LNCAP (cell line): ENCODE data around the gene ASB15.

ENCODE experiments used
- TF ChIP-seq, protein P1 (sequence below): fragments of 450-650 bp; IDR thresholded peaks from 2 replicates; pipeline ENCODE4 v1.5.1; 2017; ENCODE audit warnings: mild to moderate bottlenecking

Gene ASB15

DNA sequence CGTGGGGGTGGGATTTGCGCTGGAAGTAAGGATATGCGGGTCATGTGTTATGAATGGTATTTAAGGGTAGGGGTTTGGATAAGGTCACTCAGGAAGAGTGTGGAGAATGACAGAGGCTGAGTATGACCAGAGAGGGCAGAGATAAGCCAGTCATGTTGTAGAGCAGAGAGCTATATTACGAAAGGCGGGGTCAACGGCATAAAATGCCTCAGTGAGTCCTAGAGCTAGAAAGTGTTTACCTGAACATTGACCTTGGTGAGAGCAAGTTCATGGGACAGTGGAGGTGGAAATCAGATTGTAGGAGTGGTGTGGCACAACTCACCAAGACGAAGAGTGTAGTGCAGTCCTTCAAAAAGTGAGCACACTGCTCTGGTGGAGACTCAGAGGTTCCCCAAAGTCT is 67.9 kb downstream of the ASB15 start:
- TF ChIP-seq, protein P1, sequence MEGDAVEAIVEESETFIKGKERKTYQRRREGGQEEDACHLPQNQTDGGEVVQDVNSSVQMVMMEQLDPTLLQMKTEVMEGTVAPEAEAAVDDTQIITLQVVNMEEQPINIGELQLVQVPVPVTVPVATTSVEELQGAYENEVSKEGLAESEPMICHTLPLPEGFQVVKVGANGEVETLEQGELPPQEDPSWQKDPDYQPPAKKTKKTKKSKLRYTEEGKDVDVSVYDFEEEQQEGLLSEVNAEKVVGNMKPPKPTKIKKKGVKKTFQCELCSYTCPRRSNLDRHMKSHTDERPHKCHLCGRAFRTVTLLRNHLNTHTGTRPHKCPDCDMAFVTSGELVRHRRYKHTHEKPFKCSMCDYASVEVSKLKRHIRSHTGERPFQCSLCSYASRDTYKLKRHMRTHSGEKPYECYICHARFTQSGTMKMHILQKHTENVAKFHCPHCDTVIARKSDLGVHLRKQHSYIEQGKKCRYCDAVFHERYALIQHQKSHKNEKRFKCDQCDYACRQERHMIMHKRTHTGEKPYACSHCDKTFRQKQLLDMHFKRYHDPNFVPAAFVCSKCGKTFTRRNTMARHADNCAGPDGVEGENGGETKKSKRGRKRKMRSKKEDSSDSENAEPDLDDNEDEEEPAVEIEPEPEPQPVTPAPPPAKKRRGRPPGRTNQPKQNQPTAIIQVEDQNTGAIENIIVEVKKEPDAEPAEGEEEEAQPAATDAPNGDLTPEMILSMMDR = no peak

DNA sequence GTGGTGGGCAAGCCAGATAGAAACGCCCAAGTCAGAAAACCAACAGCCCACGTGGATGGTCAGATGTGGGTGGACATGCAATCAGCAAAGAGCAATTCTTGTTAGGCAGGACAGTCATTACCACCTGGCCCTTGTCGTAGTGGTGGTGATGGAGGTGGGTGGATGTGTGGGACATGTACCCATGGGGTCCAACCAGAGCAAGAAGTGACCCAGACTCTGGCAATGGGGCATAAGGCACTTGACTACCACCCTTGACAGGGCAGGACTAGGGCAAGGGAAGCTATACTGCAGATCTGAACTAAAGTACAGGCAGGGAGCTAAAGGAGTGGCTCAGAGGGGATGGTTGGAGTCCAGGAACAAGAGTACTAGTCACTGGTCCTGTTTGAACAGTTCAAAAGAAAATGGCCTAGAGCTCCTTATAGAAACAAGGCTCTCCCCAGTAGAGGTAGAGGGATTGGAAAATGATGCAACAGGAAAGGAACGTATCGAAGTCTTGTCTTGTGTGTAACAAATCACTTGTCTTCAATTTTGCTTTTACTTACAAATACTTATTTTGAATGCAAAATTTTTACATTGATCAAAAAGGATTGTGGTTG is 71.6 kb downstream of the ASB15 start:
- TF ChIP-seq, protein P1 = no peak

DNA sequence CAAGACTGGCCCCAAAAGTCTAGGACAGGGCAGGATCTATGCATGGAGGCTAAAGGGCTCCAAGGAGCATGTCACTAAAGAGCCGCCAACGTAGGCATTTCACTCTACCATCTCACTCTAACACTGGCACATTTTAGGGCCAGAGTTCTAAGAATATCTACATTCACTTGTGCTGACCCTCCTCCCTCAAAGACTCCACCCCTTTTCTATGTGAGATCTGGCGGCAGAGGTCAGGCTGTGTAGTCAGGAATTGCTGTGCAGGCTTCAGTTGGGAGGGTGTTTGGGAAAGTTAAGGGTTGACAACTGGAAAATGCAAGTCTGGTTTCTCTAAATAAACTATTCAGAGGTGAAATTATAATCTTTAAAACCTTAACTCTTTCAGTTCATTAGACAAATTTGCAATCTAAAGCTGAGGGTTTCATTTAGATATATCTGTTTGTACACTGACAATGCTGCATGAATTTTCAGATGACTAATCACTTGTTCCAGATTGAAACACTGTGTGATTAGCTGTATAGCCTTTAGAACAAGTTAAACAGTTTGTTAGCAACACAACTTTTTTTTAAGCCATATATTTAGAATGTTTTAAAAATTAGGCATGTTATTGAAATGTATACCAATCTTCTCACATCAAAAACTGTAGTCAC is 72.3 kb downstream of the ASB15 start:
- TF ChIP-seq, protein P1 = no peak

DNA sequence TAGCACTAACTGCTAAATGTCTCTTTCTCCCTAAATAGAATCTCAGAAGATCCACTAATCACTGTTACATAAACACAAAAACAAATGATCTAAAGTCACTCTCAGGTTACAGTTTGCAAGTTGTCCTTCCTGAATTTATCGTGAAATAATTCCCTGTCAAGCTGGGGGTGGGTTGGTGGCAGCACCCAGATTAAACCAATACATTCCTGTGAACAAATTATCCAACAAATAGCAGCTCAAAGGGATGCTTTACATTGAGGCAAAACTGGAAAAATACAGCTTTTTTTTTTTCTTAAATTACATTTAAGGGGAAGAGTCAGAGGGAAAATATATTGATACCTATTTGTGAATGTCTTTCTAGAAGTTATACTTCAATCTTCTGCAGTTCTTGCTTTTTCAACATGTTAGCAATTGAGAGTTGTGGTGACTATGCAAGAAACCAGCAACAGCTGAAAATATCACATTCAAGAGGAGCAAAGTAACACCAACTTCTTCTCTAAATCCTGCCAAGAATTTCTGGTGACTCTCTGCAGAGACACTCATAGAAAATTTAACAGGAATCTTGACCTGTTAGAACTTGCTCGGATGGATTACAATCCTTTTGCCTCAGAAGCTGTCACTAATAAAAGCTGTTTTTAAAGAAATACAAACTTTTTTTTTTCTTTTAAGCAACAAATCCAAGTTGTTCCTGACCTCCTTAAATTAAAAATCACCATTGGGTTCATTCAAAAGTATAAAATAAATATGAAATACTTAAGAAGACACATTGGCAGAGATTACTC is 73.0 kb downstream of the ASB15 start:
- TF ChIP-seq, protein P1 = no peak

DNA sequence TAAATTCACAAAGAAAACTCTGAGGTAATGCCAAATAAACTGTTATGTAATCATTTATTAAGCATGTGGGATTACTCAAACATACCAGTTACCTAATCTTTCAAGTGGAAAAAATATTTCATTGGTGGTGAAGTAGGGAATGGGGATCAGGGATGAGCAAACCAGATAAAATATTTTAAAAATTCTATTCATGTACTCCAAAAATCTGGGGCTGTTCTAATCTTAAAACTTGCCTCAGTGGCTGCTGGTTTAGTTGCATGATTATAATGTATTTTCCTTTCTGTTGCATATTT is 73.5 kb downstream of the ASB15 start:
- TF ChIP-seq, protein P1 = no peak

DNA sequence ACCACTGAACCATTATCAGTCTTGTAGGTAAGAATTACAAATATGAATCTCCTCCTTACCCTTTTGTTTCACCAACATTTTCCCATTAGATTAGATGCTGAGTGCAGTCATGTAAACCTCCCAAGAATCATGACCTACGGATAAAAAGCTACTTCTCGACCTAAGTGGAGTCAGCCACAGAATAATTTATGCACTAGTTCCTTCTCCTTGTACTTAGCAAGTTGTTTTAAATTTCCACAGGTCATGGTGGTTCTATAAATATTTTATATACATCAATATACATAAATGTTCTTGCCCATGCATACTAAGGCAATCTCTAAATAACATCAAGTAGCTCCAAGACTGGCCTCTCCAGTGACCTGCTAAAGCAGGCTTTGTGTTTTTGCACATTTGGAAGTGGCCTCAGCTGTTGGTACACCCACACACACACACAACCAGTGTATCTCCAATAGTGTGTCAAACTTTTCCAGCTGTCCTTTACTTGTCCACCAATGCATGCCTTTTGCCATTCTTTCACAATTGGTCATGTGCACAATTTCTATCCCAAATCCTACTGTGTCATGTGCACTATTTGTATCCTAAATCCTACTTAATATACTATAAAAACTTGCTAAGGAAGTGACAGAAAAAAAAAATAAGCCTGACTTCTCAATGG is 75.6 kb downstream of the ASB15 start:
- TF ChIP-seq, protein P1 = no peak

DNA sequence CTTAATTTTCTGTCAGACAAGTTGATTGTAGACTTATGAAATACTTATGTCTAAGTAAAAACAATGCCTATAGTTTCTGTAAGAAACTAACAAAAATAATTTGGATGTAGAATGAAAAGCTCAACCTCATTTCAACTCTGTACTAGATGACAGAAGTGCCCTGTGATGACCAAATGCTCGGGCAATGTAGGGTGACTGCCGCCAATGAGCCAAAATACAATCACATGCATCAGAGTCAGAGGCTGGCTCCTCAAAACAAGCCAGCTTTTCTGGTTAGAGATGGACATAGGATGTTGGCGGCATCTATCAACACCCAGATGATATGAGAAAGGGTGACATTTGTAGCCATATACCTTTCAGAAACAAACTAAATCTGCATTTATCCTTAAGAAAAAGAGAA is 78.0 kb downstream of the ASB15 start:
- TF ChIP-seq, protein P1 = no peak
